ENCODE results near the gene SLC25A30.

DNA sequence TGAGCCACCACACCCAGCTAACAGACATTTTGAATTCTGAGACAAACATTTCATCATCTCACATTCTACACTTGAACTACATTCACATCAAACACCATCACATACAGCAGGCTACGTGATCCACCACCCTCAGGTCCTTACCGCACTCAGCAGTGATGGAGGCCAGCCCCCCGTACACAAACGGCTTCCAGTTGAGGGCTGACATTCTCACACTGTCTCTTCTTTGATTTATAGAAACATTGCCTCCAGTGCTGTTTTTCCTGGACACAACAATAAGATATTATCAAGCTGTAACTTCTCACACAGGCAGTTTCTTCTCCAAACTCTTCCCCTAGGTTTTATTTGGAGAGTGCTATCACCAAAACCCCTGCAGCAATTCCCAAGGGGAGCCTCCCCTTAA lies 7.0 kb downstream of the SLC25A30 start:
- TF ChIP-seq POLR2AphosphoS5 (IDR thresholded peaks at IDR 0.05; ENCODE audit: borderline replicate concordance, low read depth, low read length) (no peak), FOXP2 (optimal IDR thresholded peaks at IDR 0.05; ENCODE audit: control extremely low read depth, extremely low read length, insufficient read depth) (no peak)
